ENCODE measurements around the gene GPRIN1. TPM values are rescaled to one million over a fixed set of nuclear protein-coding genes. Genes with fewer than 3 reads are reported as not detected.
"Not testable (repeated sequence)": the region's sequence is repeated elsewhere in the genome, so short reads cannot be mapped to it uniquely, and the experiment has no call there.

Gene GPRIN1
- total and polyA plus RNA-seq, 7 donors: 0.18 to 1.2 (median 0.30) TPM

DNA sequence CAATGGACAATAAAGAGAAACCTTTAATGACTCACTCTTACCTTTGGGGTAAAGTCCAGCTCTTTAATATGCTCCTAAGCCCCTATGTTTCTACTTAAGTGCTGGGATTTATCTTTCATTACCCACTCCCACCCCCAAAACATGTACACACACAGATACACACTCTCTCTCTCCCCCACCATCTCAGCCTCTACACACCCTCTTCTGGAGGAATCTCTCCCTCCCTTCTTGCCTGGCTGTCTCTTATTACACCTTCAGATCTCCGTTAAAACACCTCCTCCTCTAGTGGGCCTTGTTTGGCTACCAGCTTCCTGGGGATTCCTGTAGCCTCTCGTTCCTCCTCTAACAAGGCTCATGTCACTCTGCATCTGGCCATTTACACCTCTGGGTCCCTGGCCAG, 6.9 kb downstream of the GPRIN1 start:
- intact Hi-C loops (cut with DNase I): no loop called here
- DNase-seq (no peak), ATAC-seq (no peak)
- no peaks in the 10 kb centered on the region for H3K36me3 ChIP-seq (ENCODE audit: insufficient read depth in 1 of 2, low read depth in 1 of 2)
- H3K27me3 ChIP-seq (ENCODE audit: insufficient read depth in 3 of 3, low read length in 2 of 3): peaks cover 0 to 12% (median 0%) of the 10 kb centered on the region in 3 donors
- H3K4me1 ChIP-seq: no peaks in the 10 kb centered on the region
- no peak for TF ChIP-seq CTCF (IDR thresholded peaks at IDR 0.05)
- 26 to 37% (median 34%) methylated on average over 2 of the region's 2 CpGs for WGBS, 3 donors
- H3K27ac ChIP-seq: no peak overlapping the region
- H3K9me3 ChIP-seq: no peaks in the 10 kb centered on the region
- H3K4me3 ChIP-seq: no peak overlapping the region

DNA sequence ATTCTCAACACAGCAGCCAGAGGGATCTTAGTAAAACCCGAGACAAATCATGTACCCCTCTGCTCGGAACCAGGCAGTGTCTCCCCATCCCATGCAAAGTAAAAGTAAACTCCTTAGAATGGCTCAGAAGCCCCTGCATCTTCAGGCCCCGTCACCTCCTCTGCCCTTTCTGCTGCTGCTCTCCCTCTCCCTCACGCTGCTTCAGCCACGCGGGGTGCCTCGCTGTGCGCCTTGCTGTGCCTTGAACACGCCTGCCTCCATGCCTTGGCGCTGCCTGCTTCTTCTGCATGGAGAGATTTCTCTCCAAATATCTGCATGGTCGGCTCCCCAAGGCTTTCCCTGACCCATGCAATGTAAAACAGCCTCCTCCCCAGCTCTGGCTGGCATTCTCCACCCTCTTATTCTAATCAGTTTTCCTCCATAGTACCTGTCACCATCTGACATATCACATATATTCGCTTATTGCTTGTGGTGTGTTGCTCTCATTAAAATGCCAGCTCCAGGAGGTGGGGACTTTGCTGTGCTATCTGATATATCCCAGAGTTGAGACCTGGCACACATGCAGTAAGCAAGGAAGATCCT, 8.0 kb downstream of the GPRIN1 start:
- 72 to 80% (median 79%) methylated on average over 12 of the region's 12 CpGs for WGBS, 3 donors
- Histone ChIP-seq H3K9me3 (no peaks in the 10 kb centered on the region), H3K4me1 (no peaks in the 10 kb centered on the region), H3K4me3 (no peak overlapping the region), H3K27me3 (ENCODE audit: insufficient read depth in 3 of 3, low read length in 2 of 3) (peaks cover 0 to 14% (median 2%) of the 10 kb centered on the region in 3 donors), H3K27ac (no peak overlapping the region), H3K36me3 (ENCODE audit: insufficient read depth in 1 of 2, low read depth in 1 of 2) (no peaks in the 10 kb centered on the region)
- no peak for TF ChIP-seq CTCF (IDR thresholded peaks at IDR 0.05)
- intact Hi-C loops (cut with DNase I): no loop called here
- no peak for ATAC-seq
- DNase-seq: no peak

GRCh38 chr5:176599749-176600430, 10.1 kb downstream of the GPRIN1 start:
- intact Hi-C loops (cut with DNase I); H3K4me3 ChIP-seq; H3K4me1 ChIP-seq; H3K36me3 ChIP-seq (ENCODE audit: insufficient read depth in 1 of 2, low read depth in 1 of 2); ATAC-seq; DNase-seq; H3K27ac ChIP-seq; H3K9me3 ChIP-seq: not testable (repeated sequence)
- peaks cover 0 to 16% (median 5%) of the 10 kb centered on the region in 3 donors for H3K27me3 ChIP-seq (ENCODE audit: insufficient read depth in 3 of 3, low read length in 2 of 3)
- 88 to 92% (median 89%) methylated on average over 19 of the region's 19 CpGs for WGBS, 3 donors

DNA sequence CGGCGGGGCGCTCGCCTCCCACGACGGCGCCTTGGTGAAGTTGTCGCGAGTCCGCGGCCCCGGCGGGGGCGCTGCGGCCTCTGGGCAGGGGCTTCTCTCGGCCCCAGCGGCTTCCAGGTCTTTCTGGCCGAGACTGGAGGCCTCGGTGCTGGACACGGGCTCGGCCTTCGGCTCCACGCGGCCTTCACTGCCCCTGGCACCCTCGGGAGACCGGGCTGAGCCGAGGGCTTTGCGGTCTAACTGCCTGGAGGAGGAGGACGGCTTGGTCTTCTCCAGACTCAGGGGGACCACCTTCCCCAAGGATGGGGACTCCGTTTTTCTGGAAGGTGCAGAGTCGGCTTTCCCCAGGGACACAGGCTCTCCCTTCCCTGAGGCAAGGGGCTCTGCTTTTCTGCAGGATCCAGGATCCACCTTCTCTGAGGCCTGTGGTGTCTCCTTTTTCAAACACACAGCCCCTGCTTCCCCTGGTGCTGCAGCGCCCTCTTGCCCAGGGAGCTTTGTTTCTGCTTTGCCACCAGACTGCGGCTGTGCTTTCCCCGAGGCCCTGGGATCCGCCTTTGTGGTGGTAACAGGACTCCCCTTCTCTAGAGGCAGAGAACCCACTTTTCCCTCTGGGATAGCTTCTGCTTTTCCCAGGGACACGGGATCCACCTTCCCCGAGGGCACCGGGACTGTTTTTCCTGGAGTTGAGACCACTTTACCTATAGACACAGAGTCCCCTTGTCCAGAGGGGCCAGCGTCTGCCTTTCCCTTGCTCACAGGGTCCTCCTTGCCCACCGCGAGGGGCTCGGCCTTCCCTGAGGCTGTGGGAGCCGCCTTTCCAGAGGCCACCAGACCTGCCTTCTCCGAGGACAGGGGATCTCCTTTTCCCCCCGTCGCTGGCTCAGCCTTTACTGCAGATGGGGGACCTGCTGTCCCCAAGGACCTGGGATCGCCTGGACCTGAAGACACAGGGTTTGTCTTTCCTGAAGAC, 12.3 kb downstream of the GPRIN1 start:
- ATAC-seq (no peak), DNase-seq (no peak)
- TF ChIP-seq CTCF (IDR thresholded peaks at IDR 0.05): no peak
- Histone ChIP-seq H3K36me3 (ENCODE audit: insufficient read depth in 1 of 2, low read depth in 1 of 2) (no peaks in the 10 kb centered on the region), H3K27me3 (ENCODE audit: insufficient read depth in 3 of 3, low read length in 2 of 3) (peaks cover 0 to 10% (median 5%) of the 10 kb centered on the region in 3 donors), H3K27ac (no peak overlapping the region), H3K4me1 (no peaks in the 10 kb centered on the region), H3K4me3 (peak overlapping the region; percentile 49), H3K9me3 (no peaks in the 10 kb centered on the region)
- intact Hi-C loops (cut with DNase I): no loop called here
- WGBS, 3 donors: 64 to 70% (median 66%) methylated on average over 41 to 47 of the region's 47 CpGs
